HEK293T (cell line): ENCODE data around the gene HPCAL4.

Experiments used
- BHLHE40 ChIP-seq: fragments of 450-650 bp; IDR thresholded peaks from 2 replicates; pipeline ENCODE4 v1.6.1; 2016; ENCODE audit warnings: mild to moderate bottlenecking, moderate library complexity, borderline replicate concordance
- CTBP1 ChIP-seq: fragments of 450-650 bp; IDR thresholded peaks from 2 replicates; pipeline ENCODE4 v1.6.1; 2016; ENCODE audit warnings: borderline replicate concordance
- ELF4 ChIP-seq: fragments of 450-650 bp; IDR thresholded peaks from 2 replicates; pipeline ENCODE4 v1.6.1; 2017; ENCODE audit warnings: antibody characterized with exemption
- FOXA1 ChIP-seq: fragments of 450-650 bp; IDR thresholded peaks from 2 replicates; pipeline ENCODE4 v1.6.1; 2016; ENCODE audit warnings: mild to moderate bottlenecking
- FOXK2 ChIP-seq: fragments of 450-650 bp; IDR thresholded peaks from 2 replicates; pipeline ENCODE4 v1.6.1; 2016; ENCODE audit warnings: mild to moderate bottlenecking
- FOXM1 ChIP-seq: fragments of 450-650 bp; IDR thresholded peaks from 2 replicates; pipeline ENCODE4 v1.6.1; 2017; ENCODE audit warnings: mild to moderate bottlenecking, borderline replicate concordance
- L3MBTL2 ChIP-seq: fragments of 450-650 bp; conservative IDR thresholded peaks from 2 replicates; pipeline ENCODE4 v1.6.1; 2016; ENCODE audit warnings: mild to moderate bottlenecking
- LEF1 ChIP-seq: fragments of 450-650 bp; IDR thresholded peaks from 2 replicates; pipeline ENCODE4 v1.6.1; 2017; ENCODE audit warnings: mild to moderate bottlenecking, borderline replicate concordance
- SUZ12 ChIP-seq: fragments of 450-650 bp; IDR thresholded peaks from 2 replicates; pipeline ENCODE4 v1.6.1; 2016; ENCODE audit warnings: mild to moderate bottlenecking
- TARDBP ChIP-seq: fragments of 450-650 bp; IDR thresholded peaks from 2 replicates; pipeline ENCODE4 v1.6.1; 2016
- ZNF384 ChIP-seq: fragments of 450-650 bp; IDR thresholded peaks from 2 replicates; pipeline ENCODE4 v1.6.1; 2016
- TF ChIP-seq, protein P1 (sequence below): fragments of 450-650 bp; IDR thresholded peaks from 2 replicates; pipeline ENCODE4 v1.6.1; 2016

- TF ChIP-seq CTBP1 (no peak), L3MBTL2 (no peak), FOXM1 (no peak), TARDBP (no peak), ELF4 (no peak), FOXK2 (no peak), LEF1 (no peak), SUZ12 (no peak), BHLHE40 (no peak), ZNF384 (no peak), FOXA1 (no peak)
- TF ChIP-seq, protein P1, sequence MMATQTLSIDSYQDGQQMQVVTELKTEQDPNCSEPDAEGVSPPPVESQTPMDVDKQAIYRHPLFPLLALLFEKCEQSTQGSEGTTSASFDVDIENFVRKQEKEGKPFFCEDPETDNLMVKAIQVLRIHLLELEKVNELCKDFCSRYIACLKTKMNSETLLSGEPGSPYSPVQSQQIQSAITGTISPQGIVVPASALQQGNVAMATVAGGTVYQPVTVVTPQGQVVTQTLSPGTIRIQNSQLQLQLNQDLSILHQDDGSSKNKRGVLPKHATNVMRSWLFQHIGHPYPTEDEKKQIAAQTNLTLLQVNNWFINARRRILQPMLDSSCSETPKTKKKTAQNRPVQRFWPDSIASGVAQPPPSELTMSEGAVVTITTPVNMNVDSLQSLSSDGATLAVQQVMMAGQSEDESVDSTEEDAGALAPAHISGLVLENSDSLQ, result no peak
Observed at GRCh38 chr1:39675220-39675619, 16.0 kb downstream of the HPCAL4 start.
